DLD1 (cell line): ENCODE data around the gene CHODL.

ENCODE experiments used
- in situ Hi-C: cut with HindIII; loops from 2 replicates; pipeline ENCODE4 v1.10.0; 2017; ENCODE audit warnings: low sequenced_read_pairs

Gene CHODL

GRCh38 chr21:18244671-18245463, at the start of gene CHODL:
Gene CHODL, plus strand, starts transcription at chr21:18244833. Its CDS starts 391 bp downstream, at chr21:18245224.
- in situ Hi-C loops: no loop called here

GRCh38 chr21:18204931-18205330, 39.7 kb upstream of the CHODL start:
- in situ Hi-C loops: no loop called here

GRCh38 chr21:18218331-18218730, 26.3 kb upstream of the CHODL start:
- in situ Hi-C loops: no loop called here

DNA sequence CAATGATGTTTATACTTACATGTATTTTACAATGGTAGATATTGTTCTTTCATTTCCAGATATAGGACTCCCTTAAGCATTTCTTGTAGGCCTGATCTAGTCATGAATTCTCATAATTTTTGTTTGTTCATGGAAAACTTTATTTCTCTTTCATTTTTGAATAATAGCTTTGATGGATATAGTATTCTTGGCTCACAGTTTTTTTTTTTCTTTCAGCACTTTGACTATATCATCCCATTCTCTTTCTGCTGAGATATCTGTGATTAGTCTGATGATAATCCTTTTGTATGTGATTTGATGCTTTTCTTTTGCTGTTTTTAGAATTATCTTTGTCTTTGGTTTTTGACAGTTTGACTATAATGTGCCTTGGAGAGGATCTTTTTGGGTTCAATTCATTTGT, 24.1 kb upstream of the CHODL start:
- in situ Hi-C loops: no loop called here

DNA sequence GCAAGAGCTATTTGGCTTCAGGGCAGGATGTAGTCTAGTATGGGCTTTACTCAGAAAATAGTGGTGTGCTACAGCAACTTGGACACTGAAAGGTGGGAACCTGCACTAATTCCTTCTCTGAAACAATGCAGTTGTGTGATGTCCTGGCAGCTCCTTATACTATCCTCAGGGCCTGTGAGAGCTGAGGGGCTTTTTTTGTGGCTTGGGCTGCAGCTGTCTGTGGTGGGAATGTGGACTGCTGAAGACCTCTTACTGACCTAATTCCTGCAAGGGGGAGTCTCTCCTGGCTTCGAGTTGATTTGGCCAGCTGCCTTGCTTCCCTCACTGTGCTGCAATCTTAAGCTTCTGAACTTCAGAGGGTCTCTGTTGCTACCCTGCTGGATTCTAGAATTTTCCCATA, 22.3 kb upstream of the CHODL start:
- in situ Hi-C loops: no loop called here

- in situ Hi-C loops: no loop called here
These were observed 16.4 kb upstream of the CHODL start for GRCh38 chr21:18228060-18228739.

DNA sequence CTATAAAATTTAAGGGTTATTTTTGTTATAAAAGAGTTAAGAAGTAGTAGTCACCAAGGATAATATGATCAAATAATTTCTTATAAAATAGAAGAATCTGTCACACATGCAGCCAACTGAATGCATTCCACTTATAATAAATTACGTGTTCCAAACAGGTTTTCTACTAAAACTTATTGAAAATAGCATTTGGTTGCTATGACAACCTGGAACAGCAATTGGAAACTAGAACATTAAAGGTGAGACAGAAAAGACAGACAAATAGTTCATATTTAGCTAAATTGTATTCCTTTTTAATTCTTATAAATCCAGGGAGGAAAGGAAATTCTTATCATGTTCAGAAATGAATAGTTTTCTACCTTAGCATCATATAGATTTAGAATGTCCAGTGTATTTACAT, 9.1 kb upstream of the CHODL start:
- in situ Hi-C loops: no loop called here

DNA sequence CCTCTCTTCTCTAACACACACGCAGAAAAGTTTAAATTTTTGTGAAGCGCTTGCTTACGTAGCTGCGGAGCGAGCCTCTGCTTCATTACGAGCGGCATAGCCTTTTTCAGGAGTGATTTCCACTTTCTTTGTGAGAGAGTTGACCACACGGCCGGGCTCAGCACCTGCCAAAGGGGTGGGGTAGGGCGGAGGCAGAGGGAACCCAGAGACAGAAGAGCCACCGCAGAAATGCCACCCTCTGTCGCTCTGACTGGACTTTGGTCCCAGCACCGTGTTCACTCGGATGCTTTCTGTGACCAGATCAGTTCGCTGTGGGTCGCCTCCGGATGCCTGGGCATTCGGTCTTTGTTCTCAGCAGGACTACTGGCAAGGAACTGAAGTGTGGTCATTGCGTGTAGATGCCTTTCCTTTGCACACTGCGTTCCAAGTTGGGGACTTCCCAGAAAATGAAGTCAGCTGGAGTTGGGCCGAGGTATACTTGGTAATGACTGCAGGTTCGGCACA, 883 bp downstream of the CHODL start:
- in situ Hi-C loops: no loop called here

DNA sequence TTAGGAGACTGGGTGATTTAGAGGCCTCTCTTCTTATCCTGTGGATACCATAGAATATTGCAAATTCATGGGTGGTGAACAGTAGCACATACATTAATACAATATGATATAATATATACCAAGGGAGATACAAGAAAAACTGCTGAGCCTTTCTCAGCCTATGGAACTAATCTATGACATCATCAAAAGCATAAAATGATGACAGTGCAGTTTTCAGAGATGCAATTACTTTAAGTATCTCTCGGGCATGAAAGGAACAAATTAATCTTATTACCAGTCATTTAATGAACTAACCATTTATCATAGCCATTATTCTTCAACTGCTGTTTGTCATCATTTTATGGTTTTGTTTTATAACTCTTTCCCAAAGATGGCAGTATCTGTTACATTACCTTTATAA, 3.5 kb downstream of the CHODL start:
- in situ Hi-C loops: no loop called here

GRCh38 chr21:18249672-18250071, 5.0 kb downstream of the CHODL start:
- in situ Hi-C loops: no loop called here

DNA sequence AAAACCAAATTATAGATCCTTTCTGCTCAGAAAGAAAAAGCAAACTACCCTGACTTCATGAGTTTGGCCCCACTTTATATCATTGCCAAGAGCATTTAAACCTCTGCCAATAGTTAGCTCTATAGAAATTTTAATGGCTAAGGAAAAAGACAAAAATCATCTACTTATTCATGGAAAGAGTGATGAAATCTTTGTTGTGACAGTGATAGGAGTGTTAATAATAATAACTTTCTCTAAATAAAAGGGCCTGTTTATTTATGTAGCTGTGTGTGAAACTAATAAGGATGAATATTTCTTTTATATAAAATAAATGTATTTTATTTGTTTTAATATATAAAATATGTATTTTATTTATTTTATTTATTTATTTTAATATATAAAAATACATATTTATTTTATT, 6.4 kb downstream of the CHODL start:
- in situ Hi-C loops: no loop called here

- in situ Hi-C loops: no loop called here
These were observed 7.6 kb downstream of the CHODL start for GRCh38 chr21:18252256-18252655.

- in situ Hi-C loops: no loop called here
These were observed 8.0 kb downstream of the CHODL start for GRCh38 chr21:18252680-18253079.

- in situ Hi-C loops: no loop called here
These were observed 8.6 kb downstream of the CHODL start for GRCh38 chr21:18253221-18253620.

- in situ Hi-C loops: no loop called here
These were observed 9.2 kb downstream of the CHODL start for GRCh38 chr21:18253799-18254198.

DNA sequence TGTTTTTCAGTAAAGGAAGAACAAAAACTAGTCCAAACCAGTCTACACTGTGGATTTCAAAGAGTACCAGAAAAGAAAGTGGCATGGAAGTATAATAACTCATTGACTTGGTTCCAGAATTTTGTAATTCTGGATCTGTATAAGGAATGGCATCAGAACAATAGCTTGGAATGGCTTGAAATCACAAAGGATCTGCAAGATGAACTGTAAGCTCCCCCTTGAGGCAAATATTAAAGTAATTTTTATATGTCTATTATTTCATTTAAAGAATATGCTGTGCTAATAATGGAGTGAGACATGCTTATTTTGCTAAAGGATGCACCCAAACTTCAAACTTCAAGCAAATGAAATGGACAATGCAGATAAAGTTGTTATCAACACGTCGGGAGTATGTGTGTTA, 21.3 kb downstream of the CHODL start:
- in situ Hi-C loops: no loop called here

DNA sequence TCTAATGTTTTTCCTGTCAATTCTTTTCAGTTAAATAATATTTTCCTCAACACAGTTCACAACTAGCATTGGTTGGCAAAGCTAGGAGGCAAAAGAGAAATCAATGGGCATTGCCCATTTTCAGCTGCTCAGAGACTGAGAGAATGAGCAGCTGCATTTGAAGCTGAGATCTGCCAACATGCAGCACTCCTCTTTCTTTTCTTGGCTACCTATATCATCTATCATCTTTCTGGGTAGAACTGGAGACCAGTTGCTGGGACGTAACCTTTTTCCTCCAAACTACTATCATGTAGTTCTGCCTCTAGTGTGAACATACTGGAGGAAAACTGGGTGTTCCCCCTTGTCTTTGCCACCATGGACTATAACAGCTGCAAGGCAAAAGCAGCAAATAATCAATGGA, 22.9 kb downstream of the CHODL start:
- in situ Hi-C loops: no loop called here

GRCh38 chr21:18268906-18269305, 24.3 kb downstream of the CHODL start:
- in situ Hi-C loops: no loop called here

DNA sequence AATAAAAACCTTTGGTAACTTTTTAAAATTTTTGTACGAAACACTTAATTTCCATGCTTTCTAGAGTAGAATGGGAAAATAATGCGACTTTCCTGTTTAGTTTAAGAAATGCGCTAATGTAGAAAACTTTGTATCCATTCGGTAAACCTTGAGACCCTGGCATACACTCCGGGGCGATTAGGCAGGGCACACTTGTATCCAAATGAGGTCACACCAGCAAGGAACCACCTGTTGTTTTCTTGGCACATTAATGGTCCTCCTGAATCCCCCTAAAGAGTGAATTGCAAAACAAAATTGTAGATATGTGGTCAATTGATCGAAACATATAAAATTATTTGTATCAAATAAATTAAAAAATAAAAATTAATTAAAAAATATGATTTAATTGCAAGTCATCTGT, 25.2 kb downstream of the CHODL start:
- in situ Hi-C loops: no loop called here

- in situ Hi-C loops: no loop called here
These were observed 28.8 kb downstream of the CHODL start for GRCh38 chr21:18273400-18273799.

DNA sequence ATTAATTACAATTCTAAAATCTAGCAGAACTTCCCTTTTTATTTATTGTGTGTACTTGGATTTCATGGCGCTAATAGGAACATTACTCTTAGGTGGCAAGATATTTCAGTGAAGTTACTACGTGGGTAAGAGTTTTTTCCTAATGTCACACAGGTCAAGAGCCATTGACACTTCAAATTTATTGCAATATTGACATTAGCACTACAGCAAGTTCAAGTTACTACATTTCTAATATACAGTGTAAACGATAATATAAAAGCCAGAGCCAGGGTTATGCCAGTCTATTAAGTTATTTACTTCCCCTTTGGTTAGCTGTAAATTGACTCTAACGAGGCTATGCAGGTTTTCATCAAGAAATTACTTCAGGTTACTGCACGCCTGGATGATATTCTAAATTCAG, 29.7 kb downstream of the CHODL start:
- in situ Hi-C loops: no loop called here

- in situ Hi-C loops: no loop called here
These were observed 31.1 kb downstream of the CHODL start for GRCh38 chr21:18275781-18276180.
